Activated CD4-positive, alpha-beta T cell treated with anti-CD3 and anti-CD28 coated beads, Interleukin-2, amount 10 ng/mL, durations not matched to agents 7 days and 5 days (primary cell): ENCODE results near the gene RGS6. TPM values are rescaled to one million over a fixed set of nuclear protein-coding genes. Genes with fewer than 3 reads are reported as not detected.

Experiments used
- CTCF ChIA-PET: fragments of 350-600 bp; sonication (Branson Sonifier 250); formaldehyde crosslinking; loops from one replicate; lab custom pipeline; 2021; ENCODE audit warnings: antibody characterized with exemption; lab: Charles Lee
- POLR2A ChIA-PET: fragments of 350-600 bp; sonication (Branson Sonifier 250); formaldehyde crosslinking; loops from one replicate; lab custom pipeline; 2021; ENCODE audit warnings: antibody characterized with exemption; lab: Charles Lee
- DNase-seq: peaks from one replicate; pipeline ENCODE4 v3.0.0-alpha.2; 2020
- H3K27ac Mint-ChIP-seq: one replicate; pipeline ENCODE4 v1.8.0; 2021; ENCODE audit warnings: mild to moderate bottlenecking, moderate library complexity, mixed read lengths
- H3K27me3 Mint-ChIP-seq: one replicate; pipeline ENCODE4 v1.8.0; 2021; ENCODE audit warnings: mixed read lengths
- H3K36me3 Mint-ChIP-seq: one replicate; pipeline ENCODE4 v1.8.0; 2021; ENCODE audit warnings: low read depth, mixed read lengths
- H3K4me1 Mint-ChIP-seq: one replicate; pipeline ENCODE4 v1.8.0; 2021; ENCODE audit warnings: mixed read lengths
- H3K4me3 Mint-ChIP-seq: one replicate; pipeline ENCODE4 v1.8.0; 2021; ENCODE audit warnings: mild to moderate bottlenecking, moderate library complexity, mixed read lengths
- H3K9me3 Mint-ChIP-seq: one replicate; pipeline ENCODE4 v1.8.0; 2021; ENCODE audit warnings: mixed read lengths
- total RNA-seq, 2 experiments: library from RNA; stranded (reverse); gene quantifications; one replicate each; pipeline ENCODE4 v1.2.3, GENCODE V29; 2021

RGS6 gene
- total RNA-seq, 2 experiments from 2014 or later, result 1.4 TPM

DNA sequence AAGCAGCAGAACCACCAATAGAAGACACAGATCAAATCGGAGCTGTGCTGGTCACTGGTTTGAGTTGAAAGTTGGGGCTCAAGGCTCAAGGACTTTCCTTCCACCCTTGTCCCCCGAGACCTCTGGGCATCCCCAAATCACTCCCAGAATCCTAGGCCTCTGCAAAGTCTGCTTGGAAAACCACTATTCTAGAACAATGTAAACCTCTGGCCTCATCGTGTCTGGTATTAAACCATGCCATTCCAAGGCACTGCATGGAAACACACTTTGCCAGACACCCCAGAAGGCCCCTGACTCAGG is 673.6 kb downstream of the RGS6 start:
- ChIA-PET POLR2A (no interaction called here), CTCF (no interaction called here)
- no peak overlapping the region for H3K4me3 Mint-ChIP-seq
- H3K27me3 Mint-ChIP-seq, result peaks cover 28% of the 10 kb centered on the region
- no peaks in the 10 kb centered on the region for H3K36me3 Mint-ChIP-seq
- DNase-seq, result no peak
- H3K9me3 Mint-ChIP-seq, result no peaks in the 10 kb centered on the region
- H3K27ac Mint-ChIP-seq, result no peak overlapping the region
- H3K4me1 Mint-ChIP-seq, result peaks cover 3% of the 10 kb centered on the region

- ChIA-PET POLR2A (no interaction called here), CTCF (no interaction called here)
- peaks cover 28% of the 10 kb centered on the region for H3K27me3 Mint-ChIP-seq
- no peak overlapping the region for H3K27ac Mint-ChIP-seq
- no peak for DNase-seq
- H3K4me1 Mint-ChIP-seq, result peaks cover 3% of the 10 kb centered on the region
- H3K36me3 Mint-ChIP-seq, result no peaks in the 10 kb centered on the region
- no peaks in the 10 kb centered on the region for H3K9me3 Mint-ChIP-seq
- H3K4me3 Mint-ChIP-seq, result no peak overlapping the region
Measured at GRCh38 chr14:72606879-72607278, 674.6 kb downstream of the RGS6 start.

DNA sequence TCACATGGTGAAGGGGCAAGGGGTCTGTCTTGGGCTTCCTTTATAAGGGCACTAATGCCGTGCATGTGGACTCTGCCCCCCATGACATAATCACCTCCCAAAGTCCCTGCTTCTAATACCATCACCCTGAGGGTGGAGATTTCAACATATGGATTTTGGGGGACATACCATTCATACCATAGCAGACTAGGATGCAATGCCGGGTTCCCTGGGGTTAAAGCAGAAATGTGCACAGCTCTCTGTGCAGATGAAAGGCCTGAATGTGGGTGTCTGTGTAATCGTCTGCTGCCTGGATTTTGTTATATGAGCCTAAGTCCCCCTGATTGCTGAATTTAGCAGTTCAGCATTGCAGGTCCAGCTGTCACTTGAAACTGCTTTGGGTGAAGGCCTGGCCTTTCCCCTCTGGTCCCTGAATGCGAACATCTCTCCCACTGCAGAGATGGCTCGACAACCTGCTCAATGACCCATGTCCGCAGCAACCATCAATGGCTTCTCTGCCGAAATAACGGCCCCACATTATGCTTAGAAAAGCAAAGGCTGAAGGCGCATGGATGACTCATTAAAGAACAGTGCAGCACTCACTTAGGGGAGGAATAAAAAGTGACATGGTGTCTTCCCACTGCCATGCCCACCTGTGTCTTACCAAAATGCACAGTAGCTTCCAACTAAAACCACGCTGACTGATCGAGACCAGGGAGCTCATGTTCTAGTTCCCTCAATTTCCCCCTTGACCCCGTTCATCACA is 675.3 kb downstream of the RGS6 start:
- H3K9me3 Mint-ChIP-seq, result no peaks in the 10 kb centered on the region
- DNase-seq, result no peak
- POLR2A ChIA-PET, result no interaction called here

DNA sequence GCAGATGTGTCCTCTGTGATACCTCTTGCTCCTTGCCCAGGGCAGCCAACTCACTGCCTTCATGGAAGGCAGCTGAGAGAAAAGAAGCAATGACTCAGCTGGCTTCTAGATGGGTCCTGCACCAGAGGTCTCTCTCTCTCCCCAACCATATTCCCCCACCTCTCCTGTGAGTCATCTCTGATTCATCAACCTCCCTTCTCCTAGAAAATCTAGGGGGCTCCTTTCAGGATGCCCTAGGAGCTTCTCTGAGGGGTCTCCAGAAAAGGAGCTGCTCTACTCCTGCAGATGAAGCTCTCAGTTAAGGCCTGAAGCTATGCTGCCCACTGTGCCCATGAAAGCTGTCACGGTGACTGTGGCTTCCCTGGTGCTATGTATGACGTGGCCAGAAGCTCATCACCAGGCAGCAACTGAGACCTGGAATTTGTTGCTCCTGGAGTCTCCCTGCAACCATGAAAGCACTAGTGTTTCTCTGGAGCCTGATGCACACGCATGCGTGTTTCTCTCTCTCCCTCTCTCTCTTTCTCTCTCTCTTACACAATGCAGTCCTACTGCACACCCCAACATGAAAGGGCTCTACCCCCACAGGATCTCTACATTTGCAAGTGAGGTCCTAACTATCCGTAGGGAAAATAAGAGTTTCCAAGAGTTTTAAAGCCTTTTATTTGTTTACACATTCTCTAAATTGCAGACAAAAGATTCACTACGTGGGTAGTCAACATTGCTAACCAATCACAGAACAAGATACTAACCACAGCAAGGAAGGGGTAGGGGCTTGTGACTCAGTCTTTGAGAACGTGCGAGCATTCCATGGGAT is 676.4 kb downstream of the RGS6 start:
- CTCF ChIA-PET, result interaction anchor here (1.0 to 1.7 kb wide), 2 partner anchors 9 to 12 kb away, joined by 3 to 6 read pairs; no protein-coding TSS in a partner anchor
- Mint-ChIP-seq H3K27ac (no peak overlapping the region), H3K36me3 (no peaks in the 10 kb centered on the region), H3K27me3 (peaks cover 30% of the 10 kb centered on the region), H3K9me3 (no peaks in the 10 kb centered on the region), H3K4me1 (peaks cover 3% of the 10 kb centered on the region), H3K4me3 (no peak overlapping the region)
- POLR2A ChIA-PET, result no interaction called here
- no peak for DNase-seq

More for the DNA sequence above, 675.3 kb downstream of the RGS6 start:
- no peaks in the 10 kb centered on the region for H3K36me3 Mint-ChIP-seq
- no peak overlapping the region for H3K4me3 Mint-ChIP-seq
- peaks cover 3% of the 10 kb centered on the region for H3K4me1 Mint-ChIP-seq
- peaks cover 30% of the 10 kb centered on the region for H3K27me3 Mint-ChIP-seq
- no peak overlapping the region for H3K27ac Mint-ChIP-seq
- CTCF ChIA-PET, result interaction anchor here (1.0 to 1.7 kb wide), 2 partner anchors 8 to 11 kb away, joined by 3 to 6 read pairs; no protein-coding TSS in a partner anchor

DNA sequence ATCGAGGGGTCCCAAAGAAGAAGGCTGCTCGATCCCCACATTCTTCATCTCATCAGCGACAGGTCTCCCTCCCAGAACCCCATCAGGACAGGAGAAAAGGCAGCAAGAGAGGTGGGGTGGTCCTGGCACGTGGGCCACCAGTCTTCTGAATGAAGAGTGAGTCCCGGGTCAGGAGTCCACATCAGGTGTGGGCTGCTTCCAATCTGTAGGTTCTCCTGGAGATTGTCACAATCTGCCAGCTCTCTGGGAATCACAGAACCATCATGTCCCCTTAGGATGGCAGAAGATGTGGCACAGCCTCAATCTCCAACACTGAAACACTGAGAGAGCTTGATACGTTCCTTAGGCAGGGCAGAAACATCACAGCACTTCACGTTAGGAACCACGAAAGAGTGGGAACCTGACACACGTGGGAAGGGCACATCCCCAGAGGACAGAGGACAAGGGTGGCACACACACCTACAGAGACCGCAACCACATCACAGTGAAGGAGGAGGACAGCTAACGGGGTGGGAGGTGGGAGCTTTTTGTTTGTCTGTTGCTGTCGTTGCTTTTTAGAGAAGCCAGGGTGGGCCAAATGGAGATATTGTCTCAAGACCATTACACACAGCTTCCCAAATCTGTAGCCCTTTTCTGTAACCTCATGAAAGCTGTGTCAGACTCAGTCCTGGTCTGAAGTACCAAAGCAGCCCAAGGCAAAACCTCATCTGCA is 677.1 kb downstream of the RGS6 start:
- no peak for DNase-seq

DNA sequence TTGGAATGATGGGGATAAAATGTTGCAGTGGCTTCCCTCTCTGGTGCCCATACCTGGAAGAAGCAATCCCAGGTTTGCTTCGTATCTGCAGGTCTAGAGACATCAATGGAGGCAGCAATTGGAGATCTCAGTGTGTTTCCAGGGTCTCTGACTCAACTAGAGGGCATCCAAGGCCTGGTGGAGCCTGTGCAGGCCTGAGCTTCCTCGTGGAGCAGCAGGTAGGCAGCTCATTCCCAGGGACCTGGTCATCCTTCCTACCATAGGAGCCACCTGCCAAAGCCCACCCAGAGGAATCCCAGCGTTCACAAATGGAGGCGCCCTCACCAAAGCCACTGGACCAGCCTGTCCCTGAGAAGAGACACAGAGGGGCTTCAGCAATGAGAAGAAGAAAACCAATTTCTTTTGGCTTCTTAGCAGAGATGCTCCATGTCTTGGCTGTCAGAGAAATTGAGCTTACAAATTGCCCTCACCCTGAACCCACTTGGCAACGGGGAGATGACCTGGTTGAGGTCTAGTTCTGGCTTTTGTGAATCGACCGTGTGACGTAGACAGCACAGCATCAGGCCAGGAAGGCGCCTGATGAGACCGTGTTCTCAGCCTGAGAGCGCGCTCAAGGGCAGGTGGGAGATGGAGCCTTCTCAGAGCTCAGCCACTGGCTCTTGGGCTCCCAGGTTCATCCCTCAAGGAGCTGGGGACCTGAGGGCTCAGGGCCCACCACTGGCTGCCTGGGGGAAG is 678.0 kb downstream of the RGS6 start:
- CTCF ChIA-PET, result interaction anchor here (0.5 to 1.0 kb wide), 2 partner anchors 12 to 1462 kb away, joined by 3 to 4 read pairs; no protein-coding TSS in a partner anchor
- Mint-ChIP-seq H3K4me1 (peaks cover 3% of the 10 kb centered on the region), H3K27me3 (peaks cover 23% of the 10 kb centered on the region), H3K9me3 (no peaks in the 10 kb centered on the region), H3K36me3 (no peaks in the 10 kb centered on the region), H3K4me3 (no peak overlapping the region), H3K27ac (no peak overlapping the region)
- DNase-seq, result no peak
- POLR2A ChIA-PET, result no interaction called here

More for the DNA sequence above, 677.1 kb downstream of the RGS6 start:
- Mint-ChIP-seq H3K27ac (peak overlapping the region; percentile 16), H3K27me3 (peaks cover 24% of the 10 kb centered on the region), H3K4me3 (no peak overlapping the region), H3K4me1 (peaks cover 3% of the 10 kb centered on the region), H3K36me3 (no peaks in the 10 kb centered on the region), H3K9me3 (no peaks in the 10 kb centered on the region)
- ChIA-PET CTCF (interaction anchor here (0.5 to 1.0 kb wide), 2 partner anchors 11 to 1462 kb away, joined by 3 to 4 read pairs; no protein-coding TSS in a partner anchor), POLR2A (no interaction called here)

DNA sequence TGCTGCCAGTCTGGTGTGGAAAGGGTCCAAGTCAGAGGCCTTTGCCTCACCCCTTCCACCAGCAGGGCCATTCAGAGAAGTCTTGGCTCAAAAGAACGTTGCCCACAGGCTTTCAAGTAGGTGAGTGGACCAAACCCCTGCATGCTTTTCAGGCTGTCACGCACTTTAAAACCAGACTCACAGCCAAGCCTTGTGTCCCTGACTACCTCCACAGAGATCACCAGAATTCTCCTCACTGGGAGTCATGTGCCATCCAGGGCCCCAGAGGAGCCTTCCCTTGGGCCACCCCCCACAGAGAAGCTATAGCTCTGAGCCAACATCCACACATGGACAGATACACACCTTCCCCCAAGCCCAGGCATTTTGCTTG is 678.6 kb downstream of the RGS6 start:
- no peaks in the 10 kb centered on the region for H3K36me3 Mint-ChIP-seq
- no peak overlapping the region for H3K4me3 Mint-ChIP-seq
- H3K27me3 Mint-ChIP-seq, result peaks cover 23% of the 10 kb centered on the region
- no peaks in the 10 kb centered on the region for H3K9me3 Mint-ChIP-seq
- no peak for DNase-seq
- H3K4me1 Mint-ChIP-seq, result peaks cover 7% of the 10 kb centered on the region
- ChIA-PET CTCF (no interaction called here), POLR2A (no interaction called here)
- no peak overlapping the region for H3K27ac Mint-ChIP-seq

- no peak overlapping the region for H3K4me3 Mint-ChIP-seq
- H3K27ac Mint-ChIP-seq, result no peak overlapping the region
- H3K36me3 Mint-ChIP-seq, result no peaks in the 10 kb centered on the region
- H3K4me1 Mint-ChIP-seq, result peaks cover 13% of the 10 kb centered on the region
- no peak for DNase-seq
- CTCF ChIA-PET, result no interaction called here
- POLR2A ChIA-PET, result no interaction called here
- H3K27me3 Mint-ChIP-seq, result peaks cover 28% of the 10 kb centered on the region
- H3K9me3 Mint-ChIP-seq, result no peaks in the 10 kb centered on the region
Measured at GRCh38 chr14:72611506-72611905, 679.3 kb downstream of the RGS6 start.

- Mint-ChIP-seq H3K4me1 (peaks cover 13% of the 10 kb centered on the region), H3K36me3 (no peaks in the 10 kb centered on the region), H3K27ac (no peak overlapping the region), H3K9me3 (no peaks in the 10 kb centered on the region), H3K4me3 (no peak overlapping the region), H3K27me3 (peaks cover 28% of the 10 kb centered on the region)
- DNase-seq, result no peak
- ChIA-PET POLR2A (no interaction called here), CTCF (no interaction called here)
Measured at GRCh38 chr14:72612041-72612440, 679.8 kb downstream of the RGS6 start.

DNA sequence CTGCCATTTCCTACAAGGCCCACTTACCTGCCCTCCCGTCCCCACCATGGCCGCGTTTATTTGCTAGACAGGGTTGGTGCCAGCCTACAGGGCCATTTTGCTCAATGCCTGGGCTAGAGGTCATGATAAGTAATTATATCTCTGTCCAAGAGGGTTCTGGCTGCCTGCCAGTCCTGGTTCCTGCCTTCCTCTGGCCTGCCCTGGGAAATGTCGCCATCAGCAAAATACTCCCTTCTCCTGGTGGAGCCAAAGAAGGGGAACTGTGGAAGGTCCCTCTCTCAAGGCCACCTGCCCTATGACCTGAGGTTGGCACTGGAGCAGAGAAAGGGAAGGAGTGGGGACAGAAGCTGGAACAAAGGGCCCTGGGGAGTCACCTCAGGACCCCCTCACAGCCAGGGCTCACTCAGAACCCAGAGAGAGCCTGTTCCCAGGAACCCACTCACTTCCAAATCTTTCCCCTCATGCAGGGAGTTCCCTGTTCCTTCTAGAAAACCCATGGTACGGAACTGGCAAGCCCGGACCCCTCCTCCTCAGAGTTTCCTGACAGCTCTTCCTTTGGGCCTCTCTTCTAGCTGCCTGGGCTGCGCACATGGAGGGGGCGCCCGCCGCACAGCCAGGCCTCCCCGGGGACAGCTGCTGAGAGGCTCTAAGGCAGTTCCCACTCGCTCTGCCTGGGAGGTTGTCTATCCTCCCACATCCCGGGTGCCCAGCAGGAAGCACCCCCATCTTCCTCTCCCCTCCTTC is 681.2 kb downstream of the RGS6 start:
- POLR2A ChIA-PET, result no interaction called here
- Mint-ChIP-seq H3K9me3 (no peaks in the 10 kb centered on the region), H3K4me1 (peaks cover 11% of the 10 kb centered on the region), H3K36me3 (no peaks in the 10 kb centered on the region), H3K27me3 (peaks cover 23% of the 10 kb centered on the region), H3K27ac (peak overlapping the region; percentile 22), H3K4me3 (no peak overlapping the region)
- CTCF ChIA-PET, result no interaction called here
- no peak for DNase-seq

DNA sequence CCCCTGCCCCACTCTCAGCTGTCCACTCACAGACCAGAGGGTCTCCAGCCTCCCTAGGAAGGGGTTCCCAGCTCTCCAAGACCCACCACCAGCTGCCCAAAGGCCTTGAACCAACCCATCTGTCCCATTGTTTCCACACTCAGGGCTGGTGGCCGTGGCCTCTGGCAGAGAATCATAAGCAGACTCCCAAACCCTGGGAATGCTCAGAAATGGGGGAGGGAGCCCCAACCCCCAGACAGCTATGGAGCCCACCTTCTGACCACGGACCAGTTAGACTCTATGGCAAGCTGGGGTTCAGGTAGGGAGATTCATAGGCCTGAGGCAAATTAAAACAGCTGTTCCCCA is 681.7 kb downstream of the RGS6 start:
- POLR2A ChIA-PET, result no interaction called here
- Mint-ChIP-seq H3K4me1 (peaks cover 10% of the 10 kb centered on the region), H3K9me3 (no peaks in the 10 kb centered on the region), H3K4me3 (no peak overlapping the region), H3K27ac (peak overlapping the region; percentile 22), H3K36me3 (no peaks in the 10 kb centered on the region), H3K27me3 (peaks cover 22% of the 10 kb centered on the region)
- DNase-seq, result no peak
- CTCF ChIA-PET, result no interaction called here

DNA sequence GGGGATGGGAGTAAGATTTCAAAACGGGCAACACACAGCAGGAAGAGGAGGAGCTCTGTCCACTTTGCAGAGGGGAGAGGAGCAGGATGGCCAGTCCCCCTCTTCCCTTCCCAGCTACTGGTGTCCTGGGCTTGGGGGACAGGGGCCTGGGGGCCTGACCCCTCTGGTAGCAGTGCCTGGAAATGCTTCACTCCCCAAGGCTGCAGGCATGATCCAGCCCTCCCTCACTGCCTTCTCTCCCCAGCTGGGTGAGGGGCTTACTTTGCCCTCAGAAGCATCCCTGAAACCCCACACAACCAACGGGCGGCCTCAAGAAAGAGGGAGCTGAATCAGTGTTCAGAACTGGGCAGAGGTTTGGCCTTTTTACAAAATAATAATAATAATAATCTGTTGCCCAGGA is 682.1 kb downstream of the RGS6 start:
- peaks cover 10% of the 10 kb centered on the region for H3K4me1 Mint-ChIP-seq
- H3K36me3 Mint-ChIP-seq, result no peaks in the 10 kb centered on the region
- H3K27ac Mint-ChIP-seq, result no peak overlapping the region
- POLR2A ChIA-PET, result no interaction called here
- H3K4me3 Mint-ChIP-seq, result no peak overlapping the region
- H3K27me3 Mint-ChIP-seq, result peaks cover 21% of the 10 kb centered on the region
- H3K9me3 Mint-ChIP-seq, result no peaks in the 10 kb centered on the region
- DNase-seq, result no peak
- CTCF ChIA-PET, result interaction anchor here (0.6 kb wide), 1 partner anchor 758 kb away, joined by 3 read pairs; no protein-coding TSS in a partner anchor
